CD4-positive, alpha-beta T cell treated with Interleukin-4 for 1 hour (primary cell): ENCODE data around the gene PHF19.

Source experiments
- DNase-seq, 2 donors: peaks; one replicate each; pipeline ENCODE4 v3.0.0-alpha.2; 2020 to 2022

The PHF19 gene

DNA sequence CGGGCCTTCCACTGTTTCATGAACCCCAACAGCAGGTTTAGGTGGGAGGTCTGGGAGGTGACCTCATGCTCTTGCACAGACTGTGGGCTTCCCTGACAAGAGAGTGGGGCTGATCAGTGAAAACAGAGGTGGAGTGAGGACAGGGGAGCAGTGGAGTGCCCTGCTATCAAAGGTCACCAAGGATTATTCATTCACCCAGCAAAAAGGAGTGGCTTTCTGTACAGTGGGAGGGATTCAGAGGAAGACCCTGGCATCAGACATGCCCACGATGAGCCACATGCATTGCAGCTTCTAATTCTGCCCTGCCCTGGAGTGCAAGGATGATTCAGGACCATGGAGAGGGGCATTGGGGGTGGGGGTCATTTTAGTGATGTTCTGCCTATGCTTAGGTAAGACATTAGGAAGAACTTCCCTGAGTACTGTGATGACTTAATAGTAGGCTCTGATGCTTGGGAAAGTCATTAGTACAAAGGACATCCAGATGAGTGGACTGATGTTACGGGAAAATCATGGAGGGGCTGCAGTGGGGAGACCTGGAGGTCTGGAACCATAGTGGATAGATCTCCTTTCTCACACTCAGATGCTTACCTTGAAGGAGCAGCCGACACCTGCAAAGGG is 36.8 kb upstream of the PHF19 start:
- DNase-seq = peak in 1 of 2 donors; percentile 50

GRCh38 chr9:120912958-120913646 is 36.1 kb upstream of the PHF19 start:
- DNase-seq = no peak

DNA sequence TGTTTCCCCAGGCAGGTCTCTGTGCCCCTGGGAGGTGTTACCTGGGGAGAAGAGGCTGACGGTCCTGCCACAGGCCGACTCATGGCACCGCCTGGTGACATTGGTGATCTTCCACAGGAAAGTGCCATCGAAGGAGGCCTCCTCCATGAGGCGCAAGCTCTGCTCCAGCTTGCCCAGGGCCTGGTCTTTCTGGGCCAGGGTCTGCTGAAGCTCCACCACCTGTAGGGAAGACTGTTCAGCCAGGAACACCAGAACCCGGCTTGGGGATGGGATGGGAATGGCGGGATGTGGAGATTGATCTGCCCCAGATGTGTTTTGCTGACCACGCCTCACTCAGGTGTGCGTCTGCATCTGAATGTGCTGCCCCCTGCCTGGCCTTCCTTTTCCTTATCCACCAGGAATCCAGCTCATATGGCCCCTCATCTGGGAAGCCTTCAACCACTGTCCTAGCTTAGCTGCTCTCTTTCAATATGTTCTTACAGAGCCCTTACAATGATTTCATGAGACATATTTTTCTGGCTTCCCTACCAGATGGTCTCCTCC is 34.4 kb upstream of the PHF19 start:
- no peak for DNase-seq

DNA sequence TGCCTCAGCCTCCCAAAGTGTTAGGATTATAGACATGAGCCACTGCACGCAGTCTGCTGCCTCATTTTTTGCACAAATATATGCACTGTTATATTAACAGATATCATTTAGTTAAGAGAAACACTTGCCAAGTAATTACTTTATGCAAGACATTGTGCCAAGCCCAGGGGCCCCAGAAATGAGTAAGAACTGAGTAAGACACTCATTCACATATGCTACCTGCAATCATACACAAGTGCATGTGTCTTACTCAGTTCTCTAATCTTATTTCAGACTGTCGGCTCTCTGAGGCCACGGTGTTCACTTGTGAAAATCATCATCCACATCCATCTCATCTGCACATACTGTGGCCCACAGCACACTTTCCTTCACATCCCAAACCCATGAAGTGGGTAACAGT is 33.7 kb upstream of the PHF19 start:
- no peak for DNase-seq

- DNase-seq = peak; percentile 40 to 66
Observed at GRCh38 chr9:120909904-120910303, 32.9 kb upstream of the PHF19 start.

DNA sequence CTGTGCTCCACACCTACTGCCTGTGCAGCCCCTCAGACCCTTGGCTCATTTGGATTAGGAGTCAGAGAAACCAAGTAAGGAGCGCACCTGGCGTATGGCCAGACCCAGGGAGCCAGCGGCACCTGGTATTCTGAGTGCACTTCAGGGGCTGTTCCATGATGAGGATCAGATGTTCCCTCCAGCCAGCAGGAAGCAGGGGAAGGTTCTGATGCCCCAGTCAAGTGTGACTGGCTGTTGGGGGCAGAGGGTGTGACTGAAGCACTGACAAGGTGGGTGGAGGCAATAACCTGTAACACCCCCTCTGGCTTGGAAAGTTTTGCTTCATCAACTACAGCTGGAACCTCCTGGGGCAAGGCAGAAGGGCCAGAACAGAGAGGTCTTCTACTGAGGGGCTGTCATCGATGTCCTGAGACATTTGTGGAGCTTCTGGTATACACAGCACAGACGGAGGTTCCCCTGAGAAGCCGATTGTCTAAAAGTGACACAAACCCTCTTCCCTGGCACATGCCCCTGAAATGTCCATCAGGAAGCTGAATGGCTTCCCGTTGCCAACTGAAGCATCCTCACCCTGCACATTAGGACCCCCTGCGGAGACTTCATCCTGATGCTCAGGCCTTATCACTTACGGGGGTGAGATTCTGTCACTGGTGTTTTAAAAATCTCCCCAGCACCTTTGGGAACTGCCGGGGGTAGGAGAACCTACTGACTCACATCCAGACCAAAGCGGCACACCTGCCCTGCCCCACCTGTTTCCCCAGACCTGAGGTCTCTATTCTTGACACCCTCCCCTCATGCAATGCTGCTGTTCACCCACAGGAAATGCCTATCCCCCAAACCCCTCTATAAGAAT is 28.6 kb upstream of the PHF19 start:
- DNase-seq = peak; percentile 37 to 52

DNA sequence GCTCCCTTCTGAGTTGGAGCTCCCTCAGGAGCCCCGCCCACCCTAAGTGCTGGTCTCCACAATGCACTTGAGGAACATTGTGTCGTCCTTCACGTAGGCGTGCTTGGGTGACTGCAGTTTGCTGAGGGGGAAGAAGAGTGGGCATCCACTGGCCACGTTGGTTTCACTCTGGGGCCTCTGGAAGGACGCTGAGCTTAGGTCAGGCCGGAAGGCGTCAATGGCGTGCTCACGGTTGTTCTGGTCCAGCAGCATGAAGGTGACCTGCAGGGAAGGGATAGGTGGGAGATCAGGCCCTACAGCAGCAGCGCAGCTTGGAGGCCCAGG is 28.0 kb upstream of the PHF19 start:
- peak in 1 of 2 donors; percentile 20 for DNase-seq

DNA sequence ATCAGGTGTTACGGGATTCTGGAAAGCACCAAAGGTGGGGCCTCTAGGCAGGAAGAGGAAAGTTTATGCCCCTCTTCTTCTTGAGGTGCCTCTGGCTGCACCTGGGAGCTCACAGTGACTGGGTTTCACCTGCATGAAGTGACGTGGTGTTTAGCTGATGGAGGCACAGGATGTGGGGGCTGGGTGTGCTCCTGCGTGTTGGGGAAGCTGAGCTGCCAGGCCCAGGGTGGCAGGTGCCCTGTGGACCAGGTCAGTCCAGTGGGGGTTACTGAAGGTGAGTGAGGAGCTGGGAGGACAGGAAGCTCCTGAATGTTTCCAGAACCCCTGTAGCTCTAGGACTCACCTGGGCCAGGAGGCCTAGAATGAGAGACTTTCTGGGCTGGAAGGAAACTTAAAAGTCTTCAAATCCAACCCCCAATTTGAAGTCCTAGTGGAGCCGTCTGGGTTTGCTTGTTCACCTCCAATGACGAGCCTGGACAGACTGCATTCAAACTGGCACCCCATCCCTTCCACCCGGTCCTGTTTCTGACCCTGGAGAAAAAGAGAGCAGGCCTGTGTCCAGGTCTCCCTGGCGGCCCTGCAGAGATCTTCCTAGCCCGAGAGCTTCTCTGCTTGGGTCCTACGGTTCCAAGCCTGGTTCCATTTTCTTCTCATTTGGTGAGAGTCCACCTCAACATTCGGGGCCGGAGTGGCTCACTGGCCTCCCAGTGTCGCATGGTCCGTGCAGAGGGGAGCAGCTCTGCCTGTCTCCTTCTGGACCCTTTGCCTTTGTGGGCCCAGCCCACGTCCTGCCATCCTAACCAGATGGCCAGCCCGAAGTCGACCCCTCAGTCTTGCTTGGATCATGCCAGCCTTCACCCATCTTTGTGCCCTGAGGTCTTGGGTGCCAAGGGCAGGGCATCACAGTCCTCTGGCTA is 27.3 kb upstream of the PHF19 start:
- DNase-seq = peak; percentile 82

- peak in 1 of 2 donors; percentile 32 for DNase-seq
Observed at GRCh38 chr9:120902569-120903535, 25.9 kb upstream of the PHF19 start.

DNA sequence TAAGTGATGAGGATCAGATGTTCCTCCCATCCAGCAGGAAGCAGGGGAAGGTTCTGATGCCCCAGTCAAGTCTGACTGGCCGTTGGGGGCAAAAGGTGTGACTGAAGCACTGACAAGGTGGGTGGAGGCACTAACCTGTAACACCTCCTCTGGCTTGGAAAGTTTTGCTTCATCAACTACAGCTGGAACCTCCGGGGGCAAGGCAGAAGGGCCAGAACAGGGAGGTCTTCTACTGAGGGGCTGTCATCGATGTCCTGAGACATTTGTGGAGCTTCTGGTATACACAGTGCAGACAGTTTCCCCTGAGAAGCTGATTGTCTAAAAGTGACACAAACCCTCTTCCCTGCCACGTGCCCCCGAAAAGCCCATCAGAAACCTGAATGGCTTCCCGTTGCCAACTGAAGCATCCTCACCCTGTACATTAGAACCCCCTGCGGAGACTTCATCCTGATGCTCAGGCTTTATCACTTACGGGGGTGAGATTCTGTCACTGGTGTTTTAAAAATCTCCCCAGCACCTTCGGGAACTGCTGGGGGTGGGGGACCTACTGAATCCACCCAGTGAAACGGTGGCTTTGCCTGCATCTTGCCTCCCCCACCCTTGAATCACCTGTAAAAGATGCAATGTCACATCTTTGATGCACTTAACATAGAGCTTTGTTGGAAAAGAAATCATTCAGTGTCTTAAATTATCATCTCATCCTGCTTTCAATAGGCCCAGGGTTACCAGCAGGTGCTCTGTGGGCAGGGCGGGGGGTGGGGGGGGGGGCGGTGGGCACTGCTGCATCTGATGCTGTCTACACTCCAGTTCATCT is 25.0 kb upstream of the PHF19 start:
- DNase-seq = peak in 1 of 2 donors; percentile 17

DNA sequence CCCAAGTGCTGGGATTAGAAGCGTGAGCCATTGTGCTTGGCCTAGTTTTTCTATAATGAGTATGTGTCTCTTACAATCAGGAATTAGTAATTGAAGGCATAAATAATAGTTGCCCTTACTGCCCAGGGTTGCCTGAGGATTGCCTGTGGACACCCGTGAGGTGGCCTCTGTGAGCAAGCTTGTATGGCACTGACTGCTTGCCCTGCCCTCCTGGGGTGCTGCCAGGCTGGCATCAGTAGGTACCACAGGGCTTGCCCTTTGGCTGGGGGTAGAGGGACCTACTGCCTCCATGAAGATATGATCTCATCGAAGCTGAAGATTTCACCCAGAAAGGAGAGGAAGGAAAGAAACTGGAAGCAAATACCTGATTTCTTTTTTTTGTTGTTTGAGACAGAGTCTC is 23.8 kb upstream of the PHF19 start:
- DNase-seq = no peak

GRCh38 chr9:120899490-120900068 is 22.6 kb upstream of the PHF19 start:
- peak in 1 of 2 donors; percentile 22 for DNase-seq

DNA sequence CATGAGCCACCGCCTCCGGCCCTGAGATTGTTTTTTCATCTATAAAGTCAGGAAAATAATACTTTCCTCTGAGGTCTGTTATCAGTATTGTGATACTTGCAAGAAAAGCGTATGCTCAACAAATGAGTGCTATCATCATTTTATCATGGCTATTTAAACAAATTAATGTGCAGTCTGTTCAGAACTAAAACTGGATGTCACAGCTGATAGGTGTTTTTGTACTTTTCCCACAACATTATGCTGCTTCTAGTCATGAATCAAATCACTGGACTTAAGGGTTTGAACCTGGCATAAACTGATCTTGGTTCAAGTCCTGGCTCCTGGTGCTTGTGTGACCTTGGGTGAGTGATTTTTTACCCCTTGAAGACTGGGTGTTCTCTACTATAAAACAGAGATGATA is 21.4 kb upstream of the PHF19 start:
- DNase-seq = no peak

DNA sequence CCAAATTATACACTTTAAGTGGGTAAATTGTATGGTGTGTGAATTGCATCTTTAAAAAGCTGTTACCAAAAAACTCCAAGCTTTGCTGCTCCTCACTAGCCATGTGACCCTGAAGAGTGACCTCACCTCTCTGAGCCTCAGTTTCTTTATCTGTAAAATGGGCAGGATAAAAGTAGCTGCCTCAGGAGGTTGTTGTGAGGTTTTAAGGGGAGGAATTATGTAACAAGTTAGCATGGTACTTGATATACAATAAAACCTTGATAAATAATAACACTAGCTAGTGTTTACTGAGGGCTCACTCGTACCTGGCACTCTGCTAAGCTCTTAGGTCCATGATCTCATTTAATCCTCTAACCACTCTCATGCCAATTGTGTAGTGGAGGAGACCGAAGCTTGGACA is 19.0 kb upstream of the PHF19 start:
- peak in 1 of 2 donors; percentile 12 for DNase-seq

DNA sequence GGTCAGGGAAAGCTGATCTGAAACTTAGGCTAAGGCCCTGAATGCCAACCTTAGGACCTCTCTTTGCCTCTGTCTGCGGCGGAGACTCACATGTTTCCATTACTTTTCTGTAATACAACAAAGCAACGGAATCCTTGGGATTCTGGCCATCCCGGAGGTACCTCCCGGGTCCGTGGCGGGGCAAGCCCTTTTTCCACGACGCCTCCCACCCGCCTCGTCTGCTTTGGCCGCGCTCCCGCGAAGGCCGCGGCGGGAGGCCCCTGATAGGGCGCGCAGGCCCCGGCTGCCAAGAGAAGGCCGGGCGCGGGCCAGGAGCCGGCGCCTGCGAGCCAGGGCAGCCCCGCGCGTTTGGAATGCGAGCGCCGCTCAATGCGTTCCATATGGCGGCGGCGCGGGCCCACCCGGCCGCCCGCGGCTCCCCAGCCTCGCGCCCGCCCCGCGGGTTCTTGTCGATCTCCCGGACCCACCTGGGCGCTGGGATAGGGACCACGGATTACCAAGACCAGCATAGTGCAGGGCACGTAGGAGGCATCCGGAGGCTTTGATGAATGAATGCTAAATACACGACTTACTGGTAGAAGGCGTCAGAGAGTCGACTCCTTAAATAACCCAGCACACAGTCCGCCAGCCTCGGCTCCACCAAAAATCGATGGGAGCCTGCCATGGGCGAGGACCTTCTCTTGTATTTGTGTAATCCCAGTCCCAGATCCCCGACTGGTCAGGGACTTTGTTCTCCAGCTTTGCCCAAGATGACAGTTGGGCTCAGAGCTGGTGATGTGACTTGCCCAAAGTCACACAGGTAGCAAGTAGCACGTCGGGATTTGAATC is 17.5 kb upstream of the PHF19 start:
- DNase-seq = no peak

GRCh38 chr9:120893611-120894307 is 16.8 kb upstream of the PHF19 start:
- no peak for DNase-seq

DNA sequence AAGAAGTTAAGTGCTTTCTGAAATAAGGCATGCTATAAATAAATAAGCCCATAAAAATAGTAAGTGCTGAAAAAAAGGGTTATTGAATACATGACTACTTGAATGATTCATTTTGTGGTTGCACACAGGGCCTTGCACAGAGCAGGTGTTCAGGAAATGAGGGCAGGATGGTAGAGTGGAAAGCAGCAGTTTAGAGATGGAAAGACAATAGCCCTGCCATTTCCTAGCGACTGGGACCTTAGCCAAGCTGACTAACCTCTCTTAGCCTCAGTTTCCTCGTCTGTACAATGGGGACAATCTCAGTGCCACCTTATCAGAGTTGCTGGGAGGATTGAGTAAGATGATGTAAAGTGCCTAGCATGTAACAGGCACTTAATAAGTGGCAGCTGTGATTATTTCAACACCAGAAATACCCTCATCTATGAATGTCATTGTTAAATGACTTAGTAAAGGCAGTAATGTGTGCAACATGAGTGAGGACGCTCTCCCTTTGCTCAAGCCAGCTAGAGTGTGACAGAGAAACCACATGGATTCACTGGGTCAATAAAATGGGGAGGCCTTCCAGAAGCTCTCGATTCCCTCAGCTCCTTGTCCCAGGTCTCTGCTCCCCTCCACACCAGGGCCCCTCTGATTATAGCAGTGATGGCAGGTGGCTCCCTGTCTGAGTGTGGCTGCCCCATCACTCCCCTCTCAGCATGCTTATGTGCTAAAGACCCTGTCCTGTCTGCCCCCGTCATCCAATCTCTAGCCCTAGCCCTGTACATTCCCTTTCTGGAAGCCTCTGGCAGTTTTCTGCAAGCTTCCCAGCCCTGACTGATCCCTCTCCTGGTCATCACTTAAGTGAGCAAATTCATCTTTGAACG is 16.0 kb upstream of the PHF19 start:
- DNase-seq = peak; percentile 68 to 80
